Measurements from ENCODE around the gene PRG3. TPM values are rescaled to one million over a fixed set of nuclear protein-coding genes. Genes with fewer than 3 reads are reported as not detected.
A peak's percentile ranks its signal among the peaks of the same experiment; 100 is the strongest.

Gene PRG3
- total RNA-seq, 2 experiments from 2014 or later: not detected

- Mint-ChIP-seq H3K36me3 (ENCODE audit: low read depth) (peaks cover 1% of the 10 kb centered on the region), H3K4me3 (no peak overlapping the region), H3K27me3 (ENCODE audit: low read depth) (peaks cover 7% of the 10 kb centered on the region), H3K9me3 (peaks cover 5% of the 10 kb centered on the region), H3K27ac (no peak overlapping the region), H3K4me1 (ENCODE audit: low read depth) (peaks cover 3% of the 10 kb centered on the region)
- no peak for DNase-seq
- CTCF ChIA-PET: interaction anchor here (0.6 to 3.0 kb wide), 8 partner anchors 10 to 291 kb away, joined by 3 to 14 read pairs (median 4); no protein-coding TSS in a partner anchor
- intact Hi-C loops (cut with micrococcal nuclease): no loop called here
Measured at GRCh38 chr11:57353446-57353845, 27.5 kb downstream of the PRG3 start.

- Mint-ChIP-seq H3K27ac (no peak overlapping the region), H3K36me3 (ENCODE audit: low read depth) (peaks cover 1% of the 10 kb centered on the region), H3K27me3 (ENCODE audit: low read depth) (peaks cover 7% of the 10 kb centered on the region), H3K9me3 (peaks cover 5% of the 10 kb centered on the region), H3K4me1 (ENCODE audit: low read depth) (peaks cover 3% of the 10 kb centered on the region), H3K4me3 (no peak overlapping the region)
- CTCF ChIA-PET: interaction anchor here (0.6 to 3.0 kb wide), 8 partner anchors 10 to 291 kb away, joined by 3 to 14 read pairs (median 4); no protein-coding TSS in a partner anchor
- intact Hi-C loops (cut with micrococcal nuclease): no loop called here
- no peak for DNase-seq
Measured at GRCh38 chr11:57353036-57353435, 27.9 kb downstream of the PRG3 start.

GRCh38 chr11:57349491-57350274, 31.3 kb downstream of the PRG3 start:
- CTCF ChIA-PET: interaction anchor here (0.6 to 1.8 kb wide), 15 partner anchors 9 to 213 kb away, joined by 3 to 9 read pairs (median 5); partner anchors contain the start of gene SSRP1
- Mint-ChIP-seq H3K9me3 (peaks cover 5% of the 10 kb centered on the region), H3K27me3 (ENCODE audit: low read depth) (peaks cover 4% of the 10 kb centered on the region), H3K4me1 (ENCODE audit: low read depth) (peaks cover 3% of the 10 kb centered on the region), H3K27ac (no peak overlapping the region), H3K4me3 (no peak overlapping the region), H3K36me3 (ENCODE audit: low read depth) (peaks cover 1% of the 10 kb centered on the region)
- DNase-seq: peak; percentile 68
- intact Hi-C loops (cut with micrococcal nuclease): loop anchor here (5.0 kb wide), 2 partner anchors 507 to 1163 kb away; no protein-coding TSS in a partner anchor

- no peak overlapping the region for H3K4me3 Mint-ChIP-seq
- peaks cover 3% of the 10 kb centered on the region for H3K4me1 Mint-ChIP-seq (ENCODE audit: low read depth)
- CTCF ChIA-PET: interaction anchor here (0.7 to 4.5 kb wide), 13 partner anchors 11 to 296 kb away, joined by 3 to 40 read pairs (median 4); partner anchors contain the start of genes RTN4RL2 and SSRP1
- DNase-seq: no peak
- no peaks in the 10 kb centered on the region for H3K27me3 Mint-ChIP-seq (ENCODE audit: low read depth)
- no peak overlapping the region for H3K27ac Mint-ChIP-seq
- peaks cover 1% of the 10 kb centered on the region for H3K36me3 Mint-ChIP-seq (ENCODE audit: low read depth)
- intact Hi-C loops (cut with micrococcal nuclease): loop anchor here (5.0 kb wide), 2 partner anchors 506 to 1164 kb away; no protein-coding TSS in a partner anchor
- H3K9me3 Mint-ChIP-seq: peaks cover 5% of the 10 kb centered on the region
Measured at GRCh38 chr11:57348636-57349313, 32.2 kb downstream of the PRG3 start.

GRCh38 chr11:57348052-57348451, 32.9 kb downstream of the PRG3 start:
- Mint-ChIP-seq H3K36me3 (ENCODE audit: low read depth) (peaks cover 1% of the 10 kb centered on the region), H3K27ac (no peak overlapping the region), H3K9me3 (peaks cover 5% of the 10 kb centered on the region), H3K27me3 (ENCODE audit: low read depth) (no peaks in the 10 kb centered on the region), H3K4me1 (ENCODE audit: low read depth) (peaks cover 3% of the 10 kb centered on the region), H3K4me3 (no peak overlapping the region)
- CTCF ChIA-PET: interaction anchor here (0.7 to 4.5 kb wide), 15 partner anchors 8 to 297 kb away, joined by 3 to 40 read pairs (median 3); partner anchors contain the start of gene RTN4RL2
- intact Hi-C loops (cut with micrococcal nuclease): loop anchor here (5.0 kb wide), 2 partner anchors 506 to 1164 kb away; no protein-coding TSS in a partner anchor
- no peak for DNase-seq

GRCh38 chr11:57347336-57347735, 33.6 kb downstream of the PRG3 start:
- CTCF ChIA-PET: interaction anchor here (0.8 to 4.5 kb wide), 13 partner anchors 13 to 293 kb away, joined by 3 to 40 read pairs (median 6); no protein-coding TSS in a partner anchor
- Mint-ChIP-seq H3K36me3 (ENCODE audit: low read depth) (peaks cover 1% of the 10 kb centered on the region), H3K27me3 (ENCODE audit: low read depth) (no peaks in the 10 kb centered on the region), H3K4me1 (ENCODE audit: low read depth) (peaks cover 3% of the 10 kb centered on the region), H3K27ac (peak overlapping the region; percentile 37), H3K9me3 (peaks cover 5% of the 10 kb centered on the region), H3K4me3 (no peak overlapping the region)
- no peak for DNase-seq
- intact Hi-C loops (cut with micrococcal nuclease): loop anchor here (5.0 kb wide), 2 partner anchors 505 to 1165 kb away; no protein-coding TSS in a partner anchor

GRCh38 chr11:57345555-57346211, 35.3 kb downstream of the PRG3 start:
- intact Hi-C loops (cut with micrococcal nuclease): loop anchor here (1.0 to 5.0 kb wide), 8 partner anchors 112 to 1167 kb away; no protein-coding TSS in a partner anchor
- Mint-ChIP-seq H3K27ac (no peak overlapping the region), H3K4me1 (ENCODE audit: low read depth) (peaks cover 3% of the 10 kb centered on the region), H3K4me3 (no peak overlapping the region), H3K36me3 (ENCODE audit: low read depth) (no peaks in the 10 kb centered on the region), H3K27me3 (ENCODE audit: low read depth) (no peaks in the 10 kb centered on the region), H3K9me3 (no peaks in the 10 kb centered on the region)
- DNase-seq: peak; percentile 81
- CTCF ChIA-PET: interaction anchor here (0.6 to 4.5 kb wide), 29 partner anchors 9 to 767 kb away, joined by 3 to 40 read pairs (median 4); partner anchors contain the start of genes CTNND1, P2RX3, RTN4RL2 and SELENOH

GRCh38 chr11:57344826-57345225, 36.1 kb downstream of the PRG3 start:
- Mint-ChIP-seq H3K4me3 (no peak overlapping the region), H3K27me3 (ENCODE audit: low read depth) (no peaks in the 10 kb centered on the region), H3K36me3 (ENCODE audit: low read depth) (no peaks in the 10 kb centered on the region), H3K4me1 (ENCODE audit: low read depth) (peaks cover under 1% of the 10 kb centered on the region), H3K9me3 (no peaks in the 10 kb centered on the region), H3K27ac (no peak overlapping the region)
- DNase-seq: no peak
- CTCF ChIA-PET: interaction anchor here (1.1 to 4.5 kb wide), 4 partner anchors 13 to 296 kb away, joined by 3 to 40 read pairs (median 16); no protein-coding TSS in a partner anchor
- intact Hi-C loops (cut with micrococcal nuclease): loop anchor here (1.0 to 5.0 kb wide), 8 partner anchors 112 to 1167 kb away; no protein-coding TSS in a partner anchor

GRCh38 chr11:57343825-57344224, 37.1 kb downstream of the PRG3 start:
- CTCF ChIA-PET: interaction anchor here (1.0 to 1.8 kb wide), 6 partner anchors 8 to 149 kb away, joined by 3 to 7 read pairs (median 4); no protein-coding TSS in a partner anchor
- Mint-ChIP-seq H3K36me3 (ENCODE audit: low read depth) (no peaks in the 10 kb centered on the region), H3K4me3 (no peak overlapping the region), H3K4me1 (ENCODE audit: low read depth) (no peaks in the 10 kb centered on the region), H3K27ac (no peak overlapping the region), H3K27me3 (ENCODE audit: low read depth) (no peaks in the 10 kb centered on the region), H3K9me3 (no peaks in the 10 kb centered on the region)
- intact Hi-C loops (cut with micrococcal nuclease): no loop called here
- DNase-seq: no peak

GRCh38 chr11:57342702-57343101, 38.2 kb downstream of the PRG3 start:
- no peaks in the 10 kb centered on the region for H3K36me3 Mint-ChIP-seq (ENCODE audit: low read depth)
- DNase-seq: no peak
- H3K9me3 Mint-ChIP-seq: no peaks in the 10 kb centered on the region
- H3K27me3 Mint-ChIP-seq (ENCODE audit: low read depth): no peaks in the 10 kb centered on the region
- intact Hi-C loops (cut with micrococcal nuclease): no loop called here
- CTCF ChIA-PET: interaction anchor here (0.7 to 1.8 kb wide), 5 partner anchors 9 to 141 kb away, joined by 3 to 7 read pairs (median 4); no protein-coding TSS in a partner anchor
- no peak overlapping the region for H3K4me3 Mint-ChIP-seq
- no peak overlapping the region for H3K27ac Mint-ChIP-seq
- H3K4me1 Mint-ChIP-seq (ENCODE audit: low read depth): no peaks in the 10 kb centered on the region

GRCh38 chr11:57341250-57341808, 39.6 kb downstream of the PRG3 start:
- peaks cover 4% of the 10 kb centered on the region for H3K4me1 Mint-ChIP-seq (ENCODE audit: low read depth)
- no peaks in the 10 kb centered on the region for H3K36me3 Mint-ChIP-seq (ENCODE audit: low read depth)
- CTCF ChIA-PET: interaction anchor here (1.2 kb wide), 1 partner anchor 299 kb away, joined by 4 read pairs; no protein-coding TSS in a partner anchor
- H3K4me3 Mint-ChIP-seq: no peak overlapping the region
- no peak overlapping the region for H3K27ac Mint-ChIP-seq
- no peaks in the 10 kb centered on the region for H3K27me3 Mint-ChIP-seq (ENCODE audit: low read depth)
- intact Hi-C loops (cut with micrococcal nuclease): no loop called here
- no peaks in the 10 kb centered on the region for H3K9me3 Mint-ChIP-seq
- DNase-seq: no peak
